GDM1 (cell line): ENCODE results near the gene CHAD.

Source experiments
- DNase-seq: peaks from one replicate; lab custom pipeline; 2025; lab: John Stamatoyannopoulos, UW

CHAD gene, protein sequence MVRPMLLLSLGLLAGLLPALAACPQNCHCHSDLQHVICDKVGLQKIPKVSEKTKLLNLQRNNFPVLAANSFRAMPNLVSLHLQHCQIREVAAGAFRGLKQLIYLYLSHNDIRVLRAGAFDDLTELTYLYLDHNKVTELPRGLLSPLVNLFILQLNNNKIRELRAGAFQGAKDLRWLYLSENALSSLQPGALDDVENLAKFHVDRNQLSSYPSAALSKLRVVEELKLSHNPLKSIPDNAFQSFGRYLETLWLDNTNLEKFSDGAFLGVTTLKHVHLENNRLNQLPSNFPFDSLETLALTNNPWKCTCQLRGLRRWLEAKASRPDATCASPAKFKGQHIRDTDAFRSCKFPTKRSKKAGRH

DNA sequence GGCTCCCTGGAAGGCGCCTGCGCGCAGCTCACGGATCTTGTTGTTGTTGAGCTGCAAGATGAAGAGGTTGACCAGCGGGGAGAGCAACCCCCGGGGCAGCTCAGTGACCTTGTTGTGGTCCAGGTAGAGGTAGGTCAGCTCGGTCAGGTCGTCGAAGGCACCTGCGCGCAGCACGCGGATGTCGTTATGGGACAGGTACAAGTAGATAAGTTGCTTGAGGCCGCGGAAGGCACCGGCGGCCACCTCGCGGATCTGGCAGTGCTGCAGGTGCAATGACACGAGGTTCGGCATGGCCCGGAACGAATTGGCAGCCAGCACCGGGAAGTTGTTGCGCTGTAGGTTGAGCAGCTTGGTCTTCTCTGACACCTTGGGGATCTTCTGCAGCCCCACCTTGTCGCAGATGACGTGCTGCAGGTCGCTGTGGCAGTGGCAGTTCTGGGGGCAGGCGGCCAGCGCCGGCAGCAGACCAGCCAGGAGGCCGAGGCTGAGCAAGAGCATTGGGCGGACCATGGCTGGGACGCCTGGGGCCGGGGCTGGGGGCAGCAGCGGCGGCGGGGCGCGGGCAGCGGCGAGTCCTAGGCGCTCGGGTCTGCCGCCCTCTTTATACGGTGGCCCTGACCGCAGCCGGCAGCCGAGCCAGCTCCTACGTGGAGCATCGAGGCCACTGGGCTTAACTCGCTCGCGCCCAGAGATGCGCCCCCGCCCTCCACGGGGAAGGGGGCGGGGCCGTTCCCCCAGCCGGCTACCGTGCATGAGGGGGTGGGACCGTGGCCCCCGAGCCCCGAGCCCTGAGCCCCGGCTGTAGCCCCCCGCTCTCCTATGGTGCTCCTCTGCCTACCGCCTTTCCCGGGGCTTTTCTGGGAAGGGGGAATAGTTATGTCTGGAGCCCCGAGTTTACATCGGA lies at the start of gene CHAD:
Gene CHAD (minus strand): TSS at position 577 of the 904 bp plus-strand sequence. CDS start 67 bp downstream, at position 510.
- no peak for DNase-seq

DNA sequence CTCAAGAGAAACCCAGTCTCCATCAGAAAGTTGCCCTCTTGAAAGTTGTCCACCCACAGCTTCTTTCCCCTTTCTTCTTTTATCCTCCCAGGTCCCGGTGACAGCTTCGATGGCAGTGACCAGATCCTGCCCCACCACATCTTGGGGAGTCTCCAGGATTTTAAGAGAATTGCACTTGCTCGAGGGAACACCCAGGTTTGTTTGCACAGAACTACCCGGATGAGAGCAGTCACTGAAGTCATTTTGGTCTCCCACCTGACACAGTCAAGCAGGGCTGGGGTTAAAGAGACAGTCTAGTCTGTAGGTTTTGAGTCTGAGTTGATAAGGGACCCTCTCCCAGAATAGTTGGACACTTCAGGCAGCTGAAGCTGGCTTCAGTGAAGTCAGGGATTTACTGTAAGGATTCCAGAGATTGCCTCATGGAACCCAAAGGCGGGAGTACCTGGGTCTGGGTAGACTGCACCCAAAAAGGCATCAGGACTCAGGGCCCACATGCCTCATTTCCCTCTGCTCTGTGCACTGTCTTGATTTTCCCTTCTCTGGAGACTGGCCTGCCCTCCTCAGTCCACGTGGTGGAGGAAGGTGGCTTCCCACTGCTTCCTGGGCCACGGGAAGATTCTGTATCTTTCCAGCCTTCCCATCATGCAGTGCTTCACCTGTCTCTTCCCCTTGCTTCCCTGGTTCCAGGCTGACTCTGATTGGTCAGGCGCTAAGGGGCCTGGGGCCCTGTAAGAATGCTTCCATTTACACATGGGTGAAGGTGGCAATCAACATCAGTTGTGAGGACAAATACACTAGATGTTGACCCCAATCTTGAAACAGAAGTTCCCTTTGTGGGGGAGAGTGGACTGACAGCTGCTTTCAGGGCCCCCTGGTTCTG lies 49.1 kb upstream of the CHAD start:
- DNase-seq: no peak

DNA sequence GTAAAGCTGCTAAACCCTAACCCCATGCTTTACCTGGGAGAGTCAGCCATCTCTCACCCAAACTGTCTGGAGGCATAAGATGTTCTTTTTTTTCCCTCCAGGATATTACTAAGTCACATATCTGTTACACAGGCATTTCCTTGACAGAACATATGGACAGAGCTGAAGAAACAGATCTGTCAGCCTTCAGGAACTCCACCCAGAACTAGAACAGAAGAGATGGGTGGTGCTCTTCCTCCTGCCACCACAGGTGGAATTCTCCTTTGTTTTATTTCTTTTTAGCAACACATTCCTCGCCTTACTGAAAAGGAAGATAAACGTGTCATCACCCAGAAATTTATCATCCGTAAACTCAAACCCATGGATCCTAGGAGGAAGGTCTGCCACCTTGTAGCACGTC lies 48.3 kb upstream of the CHAD start:
- no peak for DNase-seq

DNA sequence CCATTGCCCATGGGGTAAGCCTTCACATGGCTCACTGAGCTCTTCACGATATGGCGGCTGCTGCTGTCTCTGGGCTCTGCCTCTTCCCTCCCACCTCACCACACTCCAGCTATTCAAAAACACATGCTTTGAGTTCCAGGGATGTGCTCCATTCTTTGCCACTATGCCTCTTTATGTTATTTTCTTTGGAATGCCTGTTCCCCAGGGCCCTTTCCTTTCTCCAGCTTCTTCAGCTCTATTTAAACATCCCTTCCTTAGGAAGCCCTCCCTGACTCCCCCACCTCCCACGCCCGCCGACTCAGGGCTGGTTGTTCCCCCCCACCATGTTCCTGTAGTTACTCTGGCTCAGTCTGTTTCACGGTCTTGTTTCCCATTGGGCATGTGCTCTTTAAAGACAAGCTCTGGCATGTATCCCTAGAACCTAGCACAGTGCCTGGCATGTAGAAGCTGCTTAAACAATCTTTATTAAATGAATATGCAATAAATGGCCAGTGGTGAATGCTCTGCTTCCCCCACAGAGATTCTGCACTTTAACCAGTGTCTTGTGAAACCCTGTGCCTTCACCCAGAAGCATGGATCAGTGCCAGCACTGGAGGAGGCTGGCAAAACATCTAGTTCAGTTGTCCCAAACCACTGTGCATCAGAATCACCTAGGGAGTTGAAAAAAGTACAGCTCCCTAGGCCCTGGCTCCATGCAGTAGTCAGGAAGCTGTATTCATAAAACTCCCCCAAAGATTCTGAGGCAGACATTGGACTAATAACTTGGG lies 46.4 kb upstream of the CHAD start:
- DNase-seq: no peak

DNA sequence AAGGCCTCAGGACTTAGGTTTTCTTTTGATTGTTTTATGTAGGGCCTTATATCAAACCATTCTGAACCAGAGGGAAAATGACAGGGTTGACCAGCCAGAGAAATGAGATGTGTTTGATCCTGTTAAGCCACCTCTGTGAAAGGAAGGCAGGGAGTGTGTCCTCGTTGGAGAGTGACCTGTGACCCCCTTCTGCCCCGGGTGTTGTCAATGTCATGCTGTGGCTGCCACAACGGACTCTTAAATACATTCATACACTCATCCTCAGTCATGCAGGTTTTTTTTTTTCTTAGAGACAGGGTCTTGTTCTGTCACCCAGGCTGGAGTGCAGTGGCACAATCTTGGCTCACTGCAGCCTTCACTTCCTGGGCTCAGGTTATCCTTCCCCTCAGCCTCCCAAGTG lies 45.7 kb upstream of the CHAD start:
- DNase-seq: no peak

DNA sequence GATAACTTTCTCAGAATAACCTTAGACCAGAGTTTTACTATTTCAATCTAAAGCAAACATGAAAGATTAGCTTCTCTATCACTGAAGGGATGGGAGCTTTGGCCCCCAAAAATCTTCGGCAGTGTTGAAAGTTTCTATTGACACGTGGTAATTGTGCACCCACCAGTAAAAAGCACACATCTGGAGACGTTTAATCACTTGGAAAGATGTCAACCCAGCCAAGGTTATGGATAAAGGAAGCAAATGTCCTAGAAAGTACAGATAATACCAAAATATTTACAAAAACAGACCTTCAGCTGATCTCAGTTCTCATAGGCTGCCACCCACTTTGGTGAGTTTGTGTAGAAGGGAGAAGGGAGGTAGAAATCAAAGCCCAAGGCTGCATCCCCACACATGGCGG lies 44.8 kb upstream of the CHAD start:
- DNase-seq: no peak

DNA sequence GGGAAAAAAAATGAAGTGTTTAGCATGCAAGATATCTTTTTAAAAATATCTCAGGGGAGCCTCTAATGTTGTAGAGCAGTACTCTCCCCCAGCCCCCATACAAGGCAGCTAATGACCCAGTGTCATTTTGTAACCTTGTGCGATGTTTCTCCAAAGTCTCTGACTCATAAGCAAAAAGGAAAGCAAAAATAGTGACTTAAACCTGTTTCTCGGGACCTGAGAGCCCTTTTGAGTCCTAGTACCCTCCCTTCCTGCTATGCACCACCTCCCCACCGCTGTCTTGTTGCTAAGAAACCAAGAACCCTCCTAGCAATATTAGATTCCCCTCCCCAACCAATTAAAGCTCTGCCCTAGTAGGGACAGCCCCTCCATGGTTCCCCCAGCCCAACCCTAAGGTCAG lies 42.4 kb upstream of the CHAD start:
- no peak for DNase-seq

DNA sequence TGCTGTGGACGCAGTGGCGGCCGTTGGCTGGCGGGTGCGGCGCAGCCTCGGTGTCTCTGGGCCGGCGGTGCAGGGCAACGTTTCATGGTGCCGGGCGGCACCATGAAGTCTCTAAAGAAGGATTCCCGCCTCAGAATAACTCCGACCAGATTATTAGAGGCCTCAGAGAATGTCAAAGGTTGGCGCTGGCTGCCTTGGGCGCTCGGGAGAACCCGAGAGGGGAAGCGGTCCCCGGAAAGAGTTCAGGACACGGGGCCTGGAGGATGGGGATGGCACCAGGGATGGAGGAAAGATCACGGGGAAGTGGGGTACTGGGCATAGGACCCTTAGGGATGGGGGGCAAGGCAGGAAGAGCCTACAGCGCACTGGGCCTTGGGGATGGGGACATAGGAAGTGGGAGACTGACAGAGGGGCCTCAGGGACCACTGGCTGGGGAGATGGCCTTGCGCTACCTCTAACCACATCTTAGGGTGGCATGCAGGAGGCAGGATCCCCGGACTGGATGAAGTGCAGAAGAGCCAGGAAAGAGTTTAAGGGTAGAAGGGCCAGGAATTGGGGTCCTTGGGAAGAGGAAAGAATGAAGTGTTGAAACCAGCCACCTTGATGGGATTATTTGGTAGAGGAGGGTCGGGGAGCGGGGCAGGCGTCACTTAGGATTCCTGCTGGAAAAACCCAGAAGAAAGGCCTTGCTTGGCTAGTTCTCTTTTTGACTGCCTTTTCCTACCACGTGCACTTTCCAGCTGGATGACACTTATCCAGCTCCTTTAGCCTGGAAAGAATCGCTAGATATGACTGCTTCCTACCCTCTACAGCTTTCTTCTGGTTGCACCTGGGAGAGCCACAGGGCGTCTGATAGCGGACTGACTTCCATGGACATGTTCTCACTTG lies 40.1 kb upstream of the CHAD start:
- no peak for DNase-seq

DNA sequence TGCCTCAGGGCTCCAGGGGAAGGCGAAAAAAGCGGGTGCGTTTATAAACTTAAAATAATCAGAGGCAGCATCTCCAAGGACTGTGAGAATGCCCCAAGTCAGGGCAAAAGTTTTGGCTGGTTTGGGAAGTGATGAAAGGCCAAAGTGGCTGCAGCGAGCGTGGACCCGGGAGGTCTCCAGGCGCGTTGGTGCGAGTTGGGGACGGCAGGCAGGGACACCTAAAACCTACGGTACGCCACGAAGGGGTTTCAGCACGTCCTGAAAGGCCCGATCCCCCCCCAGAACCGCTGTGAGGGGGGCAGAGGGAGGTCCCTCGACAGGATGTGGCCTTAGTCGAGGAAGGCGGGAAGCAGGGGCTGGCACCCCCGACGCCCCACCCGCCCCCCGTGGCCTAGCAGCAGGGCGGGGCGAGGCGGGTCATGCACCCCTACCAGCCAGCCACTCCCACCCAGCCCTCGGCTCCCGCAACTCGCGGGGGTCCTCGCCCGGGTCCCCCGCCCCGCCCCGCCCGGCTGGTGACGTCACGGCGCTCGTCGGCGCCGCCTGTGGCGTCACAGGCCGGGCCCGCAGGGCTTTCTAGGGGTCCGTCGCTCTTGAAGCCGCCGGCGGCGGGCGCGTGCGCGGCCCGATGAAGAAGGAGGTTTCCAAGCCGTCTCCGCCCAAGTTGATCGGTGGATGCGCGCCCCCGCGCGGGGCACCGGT lies 39.3 kb upstream of the CHAD start, which contains the start of gene MYCBPAP:
Gene MYCBPAP (plus strand): TSS at position 569 of the 702 bp plus-strand sequence. CDS start 236 bp downstream, outside the sequence.
- DNase-seq: no peak

DNA sequence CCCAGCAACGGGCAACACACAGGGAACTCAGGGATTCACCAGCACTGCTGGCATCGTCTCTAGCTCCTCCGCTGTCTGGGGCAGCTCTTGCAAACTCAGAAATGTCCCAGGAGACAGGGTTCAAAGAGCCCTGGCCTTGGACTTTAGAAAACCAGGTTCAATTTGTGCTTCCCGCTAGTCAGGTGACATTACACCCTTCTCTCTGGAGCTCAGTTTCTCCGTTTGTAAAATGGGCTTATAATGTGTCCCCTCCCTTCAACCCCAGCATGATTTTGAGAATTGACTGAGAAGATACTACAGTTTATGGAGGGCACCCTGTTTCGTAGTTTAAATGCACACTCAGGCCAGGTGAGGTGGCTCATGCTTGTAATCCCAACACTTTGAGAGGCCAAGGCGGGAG lies 37.6 kb upstream of the CHAD start:
- DNase-seq: no peak

DNA sequence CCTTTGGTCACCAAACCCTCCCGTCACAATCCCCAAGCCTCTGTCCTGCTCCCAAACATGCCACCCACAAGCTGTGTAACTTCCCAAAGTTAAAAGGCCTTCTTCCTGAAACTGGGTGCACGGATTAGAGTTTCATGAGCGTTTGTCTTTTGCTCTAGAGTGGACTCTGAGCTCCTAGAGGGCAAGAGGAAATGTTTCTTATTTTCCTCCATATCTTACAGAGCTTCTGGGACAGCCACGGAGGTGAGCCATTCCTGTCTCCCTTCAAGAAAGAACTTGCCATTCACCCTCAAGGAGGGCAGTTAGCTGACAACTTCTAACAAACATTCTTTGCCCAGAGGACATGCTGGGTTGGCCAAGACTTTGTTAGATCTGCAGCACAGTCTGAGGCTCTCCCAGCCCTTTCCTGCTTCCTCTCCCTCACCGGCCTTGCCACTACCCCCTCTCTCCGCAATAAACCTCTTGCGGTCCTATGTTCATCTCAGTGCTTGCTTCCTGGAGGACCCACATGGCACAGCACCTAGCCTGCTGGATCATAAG lies 37.0 kb upstream of the CHAD start:
- DNase-seq: no peak

DNA sequence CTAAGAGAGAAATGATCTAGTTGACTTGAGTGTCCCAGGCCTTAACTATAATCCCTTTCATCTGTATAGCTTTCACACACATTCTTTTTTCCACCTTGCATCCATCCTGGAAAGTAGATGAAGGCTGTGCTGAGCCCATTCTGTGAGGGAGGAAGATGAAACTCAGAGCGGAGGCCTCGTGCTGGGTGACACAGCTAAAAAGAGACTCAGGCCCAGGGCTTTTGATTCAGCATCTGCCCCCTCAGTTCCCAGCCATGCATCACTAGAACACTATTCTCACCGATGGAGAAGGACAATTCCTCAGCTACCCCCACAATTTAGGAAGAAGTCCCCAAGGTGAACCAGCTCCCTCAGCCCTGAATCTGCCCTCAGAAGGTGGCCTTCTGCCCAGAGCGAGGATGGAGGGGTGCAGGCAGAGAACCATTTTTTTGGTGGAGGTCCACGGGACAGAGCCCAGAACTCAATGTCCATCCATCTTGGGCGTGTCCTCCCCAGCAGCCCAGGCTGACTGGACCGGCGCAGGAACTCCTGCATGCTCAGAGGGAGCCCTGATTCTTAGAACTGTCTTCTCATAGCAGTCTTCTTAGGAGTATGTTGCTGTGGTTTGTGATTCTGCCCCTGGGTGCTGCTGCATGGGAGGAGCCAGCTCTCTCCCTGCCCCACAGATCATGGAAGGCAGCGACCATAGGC lies 33.8 kb upstream of the CHAD start:
- DNase-seq: no peak

DNA sequence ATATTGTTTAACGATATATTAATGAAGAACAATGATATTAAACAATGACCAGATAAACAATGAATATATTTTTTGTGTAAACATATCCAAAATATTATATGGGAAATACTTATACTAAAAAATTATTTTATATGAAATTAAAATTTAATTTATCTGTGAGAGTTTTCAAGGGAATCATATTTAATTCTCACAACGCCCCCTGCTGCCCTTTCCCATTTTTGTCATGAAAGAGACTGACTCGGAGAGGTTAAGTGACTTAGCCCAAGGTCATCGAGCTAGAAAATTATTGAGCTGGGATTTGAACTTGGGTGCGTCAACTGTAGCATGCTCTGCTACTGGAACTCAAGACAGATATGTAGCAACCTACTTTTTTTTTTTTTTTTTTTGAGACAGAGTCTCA lies 32.4 kb upstream of the CHAD start:
- no peak for DNase-seq

DNA sequence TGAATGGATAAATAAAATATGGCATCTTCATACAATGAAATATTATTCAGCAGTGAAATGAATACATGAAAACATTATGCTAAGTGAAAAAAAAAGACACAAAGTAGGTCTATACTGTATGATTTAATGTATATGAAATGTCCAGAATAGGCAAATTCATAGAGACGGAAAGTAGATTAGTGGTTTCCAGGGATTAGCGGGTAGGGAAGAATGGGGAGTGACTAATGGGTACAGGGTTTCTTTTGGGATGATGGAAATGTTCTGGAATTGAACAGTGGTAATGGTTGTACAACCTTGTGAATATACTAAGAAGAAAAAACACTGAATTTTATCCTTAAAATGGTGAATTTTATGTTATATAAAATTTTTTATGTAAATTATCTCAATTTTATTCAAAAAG lies 31.0 kb upstream of the CHAD start:
- DNase-seq: no peak

DNA sequence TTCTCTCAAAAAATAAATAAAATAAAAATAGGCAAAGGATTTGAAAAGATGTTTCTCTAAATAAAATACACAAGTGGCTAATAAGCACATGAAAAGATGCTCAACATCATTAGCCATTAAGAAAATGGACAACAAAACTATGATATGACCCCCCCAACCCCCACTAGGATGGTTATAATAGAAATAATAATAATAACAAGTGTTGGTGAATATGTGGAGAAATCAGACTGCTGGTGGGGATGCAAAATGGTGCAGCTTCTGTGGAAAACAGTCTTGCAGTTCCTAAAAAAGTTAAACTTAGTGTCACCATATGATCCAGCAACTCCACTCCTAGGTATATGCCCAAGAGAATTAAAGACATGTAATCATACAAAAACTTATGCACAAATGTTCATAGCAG lies 30.6 kb upstream of the CHAD start:
- DNase-seq: no peak

DNA sequence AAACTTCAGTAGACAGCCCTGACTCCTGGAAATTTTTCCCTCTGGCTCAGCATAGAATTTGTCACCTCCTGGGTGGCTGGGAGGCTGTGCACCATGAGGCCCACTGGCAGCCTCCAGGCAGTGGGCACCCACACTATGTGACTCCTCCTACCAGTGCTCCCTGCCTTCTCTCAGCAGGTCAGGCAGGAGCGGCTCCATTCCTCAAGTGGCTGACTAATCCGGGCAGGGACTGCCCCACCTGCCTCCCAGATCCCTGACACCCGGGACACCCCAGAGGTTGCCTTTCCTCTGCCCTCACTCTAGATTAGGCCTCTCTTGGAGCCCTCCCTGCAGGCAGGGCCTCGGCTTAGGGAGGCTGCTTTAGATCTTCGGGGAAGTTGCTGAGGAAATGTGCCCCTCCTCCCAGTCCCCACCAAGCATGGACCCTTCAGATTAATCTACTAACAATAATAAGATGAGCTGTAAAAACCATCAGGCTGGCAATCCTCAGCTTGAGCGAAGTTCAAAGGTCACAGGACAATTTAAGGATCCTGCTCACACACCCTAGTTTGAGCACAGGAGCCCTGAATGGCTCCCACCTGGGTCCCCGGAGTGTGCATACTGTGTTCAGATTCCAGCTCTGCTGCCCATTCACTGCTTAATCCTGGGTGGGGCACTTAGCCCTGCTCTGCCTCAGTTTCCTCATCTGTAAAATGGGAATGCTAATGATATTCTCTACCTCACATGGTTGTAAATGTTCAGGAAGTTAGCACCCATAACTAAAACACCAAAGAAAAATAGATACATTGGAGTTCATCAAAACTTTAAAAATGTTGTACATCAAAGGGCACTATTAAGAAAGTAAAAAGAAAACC lies 29.6 kb upstream of the CHAD start:
- DNase-seq: no peak

DNA sequence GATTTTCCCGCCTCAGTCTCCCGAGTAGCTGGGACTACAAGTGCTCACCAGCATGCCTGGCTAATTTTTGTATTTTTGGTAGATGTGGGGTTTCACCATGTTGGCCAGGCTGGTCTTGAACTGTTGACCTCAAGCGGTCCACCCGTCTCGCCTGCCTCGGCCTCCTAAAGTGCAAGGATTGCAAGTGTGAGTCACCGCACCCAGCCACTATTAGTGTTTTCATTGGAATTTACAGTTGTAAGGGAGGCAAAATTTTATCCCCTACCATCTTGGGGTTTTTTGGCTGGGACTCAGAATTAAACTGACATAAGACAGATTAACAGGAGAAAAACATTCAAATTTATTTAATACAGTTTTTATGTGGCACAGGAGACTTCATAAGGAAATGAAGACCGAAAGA lies 27.2 kb upstream of the CHAD start:
- no peak for DNase-seq
